ENCODE data around the gene RICTOR. TPM values are rescaled to one million over a fixed set of nuclear protein-coding genes. Genes with fewer than 3 reads are reported as not detected.

RICTOR gene, protein sequence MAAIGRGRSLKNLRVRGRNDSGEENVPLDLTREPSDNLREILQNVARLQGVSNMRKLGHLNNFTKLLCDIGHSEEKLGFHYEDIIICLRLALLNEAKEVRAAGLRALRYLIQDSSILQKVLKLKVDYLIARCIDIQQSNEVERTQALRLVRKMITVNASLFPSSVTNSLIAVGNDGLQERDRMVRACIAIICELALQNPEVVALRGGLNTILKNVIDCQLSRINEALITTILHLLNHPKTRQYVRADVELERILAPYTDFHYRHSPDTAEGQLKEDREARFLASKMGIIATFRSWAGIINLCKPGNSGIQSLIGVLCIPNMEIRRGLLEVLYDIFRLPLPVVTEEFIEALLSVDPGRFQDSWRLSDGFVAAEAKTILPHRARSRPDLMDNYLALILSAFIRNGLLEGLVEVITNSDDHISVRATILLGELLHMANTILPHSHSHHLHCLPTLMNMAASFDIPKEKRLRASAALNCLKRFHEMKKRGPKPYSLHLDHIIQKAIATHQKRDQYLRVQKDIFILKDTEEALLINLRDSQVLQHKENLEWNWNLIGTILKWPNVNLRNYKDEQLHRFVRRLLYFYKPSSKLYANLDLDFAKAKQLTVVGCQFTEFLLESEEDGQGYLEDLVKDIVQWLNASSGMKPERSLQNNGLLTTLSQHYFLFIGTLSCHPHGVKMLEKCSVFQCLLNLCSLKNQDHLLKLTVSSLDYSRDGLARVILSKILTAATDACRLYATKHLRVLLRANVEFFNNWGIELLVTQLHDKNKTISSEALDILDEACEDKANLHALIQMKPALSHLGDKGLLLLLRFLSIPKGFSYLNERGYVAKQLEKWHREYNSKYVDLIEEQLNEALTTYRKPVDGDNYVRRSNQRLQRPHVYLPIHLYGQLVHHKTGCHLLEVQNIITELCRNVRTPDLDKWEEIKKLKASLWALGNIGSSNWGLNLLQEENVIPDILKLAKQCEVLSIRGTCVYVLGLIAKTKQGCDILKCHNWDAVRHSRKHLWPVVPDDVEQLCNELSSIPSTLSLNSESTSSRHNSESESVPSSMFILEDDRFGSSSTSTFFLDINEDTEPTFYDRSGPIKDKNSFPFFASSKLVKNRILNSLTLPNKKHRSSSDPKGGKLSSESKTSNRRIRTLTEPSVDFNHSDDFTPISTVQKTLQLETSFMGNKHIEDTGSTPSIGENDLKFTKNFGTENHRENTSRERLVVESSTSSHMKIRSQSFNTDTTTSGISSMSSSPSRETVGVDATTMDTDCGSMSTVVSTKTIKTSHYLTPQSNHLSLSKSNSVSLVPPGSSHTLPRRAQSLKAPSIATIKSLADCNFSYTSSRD (N-terminal part only)
- total RNA-seq, result 10 to 100 TPM; 23.2 to 88.3 (median 51.7) TPM
- 10 to 100 TPM in 1 of 2 donors, 1 to 10 TPM in 1; 3.1 to 17.6 TPM for polyA plus RNA-seq
- long read RNA-seq, donor 1, partial matches to known transcripts, result 2 of 5 reads
- long read RNA-seq, donor 1, other reads (novel, unspliced or antisense), result 2 of 5 reads
- long read RNA-seq, donor 2, full-length matches to known transcripts, result 2 of 9 reads
- long read RNA-seq, donor 2, partial matches to known transcripts, result 1 of 9 reads
- long read RNA-seq, donor 2, other reads (novel, unspliced or antisense), result 6 of 9 reads
- long read RNA-seq, donor 3, partial matches to known transcripts, result 4 of 7 reads
- long read RNA-seq, donor 3, other reads (novel, unspliced or antisense), result 3 of 7 reads

- Histone ChIP-seq H3K4me3 (peak within 1 kb of the TSS; percentile 73 to 94 (median 87)), H3K9me3 (no peaks in the 10 kb centered on the region), H3K27ac (peak within 1 kb of the TSS; percentile 97 to 100 (median 98)), H3K36me3 (peaks cover 0 to 8% (median 0%) of the 10 kb centered on the region in 9 donors), H3K27me3 (no peaks in the 10 kb centered on the region), H3K4me1 (peaks cover 0 to 54% (median 25%) of the 10 kb centered on the region in 9 donors)
- TF ChIP-seq, protein P1, sequence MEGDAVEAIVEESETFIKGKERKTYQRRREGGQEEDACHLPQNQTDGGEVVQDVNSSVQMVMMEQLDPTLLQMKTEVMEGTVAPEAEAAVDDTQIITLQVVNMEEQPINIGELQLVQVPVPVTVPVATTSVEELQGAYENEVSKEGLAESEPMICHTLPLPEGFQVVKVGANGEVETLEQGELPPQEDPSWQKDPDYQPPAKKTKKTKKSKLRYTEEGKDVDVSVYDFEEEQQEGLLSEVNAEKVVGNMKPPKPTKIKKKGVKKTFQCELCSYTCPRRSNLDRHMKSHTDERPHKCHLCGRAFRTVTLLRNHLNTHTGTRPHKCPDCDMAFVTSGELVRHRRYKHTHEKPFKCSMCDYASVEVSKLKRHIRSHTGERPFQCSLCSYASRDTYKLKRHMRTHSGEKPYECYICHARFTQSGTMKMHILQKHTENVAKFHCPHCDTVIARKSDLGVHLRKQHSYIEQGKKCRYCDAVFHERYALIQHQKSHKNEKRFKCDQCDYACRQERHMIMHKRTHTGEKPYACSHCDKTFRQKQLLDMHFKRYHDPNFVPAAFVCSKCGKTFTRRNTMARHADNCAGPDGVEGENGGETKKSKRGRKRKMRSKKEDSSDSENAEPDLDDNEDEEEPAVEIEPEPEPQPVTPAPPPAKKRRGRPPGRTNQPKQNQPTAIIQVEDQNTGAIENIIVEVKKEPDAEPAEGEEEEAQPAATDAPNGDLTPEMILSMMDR (IDR thresholded peaks at IDR 0.05), result no peak
- 0 to 1% methylated on average over 69 to 93 of the region's 94 CpGs for WGBS, 2 donors
- peak; percentile 92 to 98 (median 95) for ATAC-seq
- peak; percentile 94 to 95 for DNase-seq
- intact Hi-C loops (cut with DNase I), result loop anchor here in 4 of 10 donors (5.0 to 10.0 kb wide), 4 partner anchors 57 to 239 kb away; no protein-coding TSS in a partner anchor
These were observed at the start of gene RICTOR for GRCh38 chr5:39074017-39074814. RICTOR (minus strand) TSS chr5:39074399; CDS start chr5:39074377, 22 bp downstream.

DNA sequence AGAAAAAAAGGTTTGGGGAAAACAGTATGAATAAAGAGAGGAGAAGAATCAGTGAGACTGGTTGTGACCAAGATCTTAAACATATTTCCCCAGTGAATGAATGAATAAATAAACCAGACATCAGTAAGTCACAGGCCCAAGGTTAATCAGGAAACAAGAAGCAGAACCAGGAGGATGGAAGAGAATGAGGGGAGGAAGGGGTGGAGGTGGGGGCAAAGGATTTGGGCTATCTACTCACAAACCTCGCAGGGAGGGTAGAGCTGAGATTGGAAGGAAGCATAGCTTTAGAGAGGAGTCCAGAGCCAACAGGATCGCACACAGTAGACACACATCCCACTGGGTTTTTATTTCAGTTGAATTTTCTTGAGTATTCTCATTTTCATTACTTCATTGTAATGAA, 47.7 kb upstream of the RICTOR start:
- ATAC-seq, result no peak
- intact Hi-C loops (cut with DNase I), result no loop called here
- WGBS, 2 donors, result 61 to 65% methylated on average over 2 of the region's 2 CpGs

DNA sequence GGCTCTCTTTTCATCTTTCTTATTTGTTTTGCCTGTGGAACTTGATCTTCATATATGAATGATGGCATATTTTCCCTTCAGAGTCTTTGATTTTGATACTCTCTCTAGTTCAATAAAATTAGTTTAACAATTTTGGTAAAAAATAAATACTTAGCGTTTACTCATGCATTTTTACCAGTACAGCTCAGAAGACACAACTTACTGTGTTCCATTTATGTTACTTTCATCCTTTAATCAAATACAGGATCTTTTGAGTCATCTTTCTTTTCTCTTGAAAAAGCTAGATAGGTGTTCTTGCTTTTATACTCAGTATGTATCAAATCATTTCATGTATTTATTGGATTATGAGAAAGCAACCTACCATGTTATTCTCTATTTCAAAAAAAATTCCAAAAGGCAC, 47.1 kb upstream of the RICTOR start:
- intact Hi-C loops (cut with DNase I), result no loop called here
- Histone ChIP-seq H3K36me3 (peaks cover 0 to 99% (median 0%) of the 10 kb centered on the region in 9 donors), H3K27me3 (peaks cover 0 to 12% (median 0%) of the 10 kb centered on the region in 7 donors), H3K4me3 (no peak overlapping the region), H3K9me3 (no peaks in the 10 kb centered on the region), H3K4me1 (no peaks in the 10 kb centered on the region), H3K27ac (no peak overlapping the region)
- WGBS, 2 donors, result 77 to 92% methylated on average over 1 of the region's 1 CpG
- ATAC-seq, result no peak
- TF ChIP-seq, protein P1 (IDR thresholded peaks at IDR 0.05), result no peak
- DNase-seq, result no peak

More for the DNA sequence above, 47.7 kb upstream of the RICTOR start:
- Histone ChIP-seq H3K36me3 (peaks cover 0 to 99% (median 0%) of the 10 kb centered on the region in 9 donors), H3K27ac (no peak overlapping the region), H3K9me3 (no peaks in the 10 kb centered on the region), H3K4me3 (no peak overlapping the region), H3K4me1 (no peaks in the 10 kb centered on the region), H3K27me3 (peaks cover 0 to 15% (median 0%) of the 10 kb centered on the region in 7 donors)
- TF ChIP-seq, protein P1 (IDR thresholded peaks at IDR 0.05), result no peak
- no peak for DNase-seq
